H1 (cell line): ENCODE measurements around the gene MRPS12. TPM values are rescaled to one million over a fixed set of nuclear protein-coding genes. Genes with fewer than 3 reads are reported as not detected.

Experiments
- CTCF ChIA-PET: fragments of 300-600 bp; sonication (Branson Sonifier 250); formaldehyde crosslinking; loops from one replicate; lab custom pipeline; 2021; ENCODE audit not compliant: partially characterized antibody; lab: Charles Lee
- POLR2A ChIA-PET: fragments of 300-600 bp; sonication (Branson Sonifier 250); formaldehyde crosslinking; loops from one replicate; lab custom pipeline; 2021; ENCODE audit warnings: inconsistent platforms; ENCODE audit not compliant: partially characterized antibody; lab: Charles Lee
- DNase-seq, 2 experiments: peaks; one replicate each; pipeline versions ENCODE4 v3.0.0 to v3.0.0-alpha.2; 2010 to 2022; ENCODE audit warnings: low spot score in 2 of 2, low read depth in 1 of 2, mixed read lengths in 1 of 2
- FAIRE-seq: peaks from 2 replicates; lab custom pipeline; 2011; peaks lifted over from hg19 to GRCh38; lab: Jason Lieb, UNC
- H2AFZ ChIP-seq: 2 replicates; pipeline ENCODE4 v1.8.1; 2012; ENCODE audit warnings: low read length, inconsistent platforms
- H2AK5ac ChIP-seq: 2 replicates; pipeline ENCODE4 v1.6.1; 2013; ENCODE audit warnings: low read depth, low read length
- H2BK120ac ChIP-seq: replicated peaks from 2 replicates; pipeline ENCODE3; 2013; ENCODE audit warnings: low read depth, low read length, inconsistent platforms
- H2BK12ac ChIP-seq: 2 replicates; pipeline ENCODE4 v1.6.1; 2013; ENCODE audit warnings: low read depth, low read length
- H2BK15ac ChIP-seq: 2 replicates; pipeline ENCODE4 v1.6.1; 2013; ENCODE audit warnings: low read length
- H2BK20ac ChIP-seq: 2 replicates; pipeline ENCODE4 v1.6.1; 2013; ENCODE audit warnings: low read length
- H2BK5ac ChIP-seq: 2 replicates; pipeline ENCODE4 v1.6.1; 2013; ENCODE audit warnings: low read depth, low read length
- H3K14ac ChIP-seq: 2 replicates; pipeline ENCODE4 v1.6.1; 2013; ENCODE audit warnings: inconsistent platforms; ENCODE audit not compliant: insufficient read length
- H3K18ac ChIP-seq: 2 replicates; pipeline ENCODE4 v1.6.1; 2013; ENCODE audit warnings: low read length; ENCODE audit errors: extremely low read depth
- H3K23ac ChIP-seq: 2 replicates; pipeline ENCODE4 v1.6.1; 2013; ENCODE audit warnings: inconsistent platforms; ENCODE audit not compliant: insufficient read length
- H3K23me2 ChIP-seq: 2 replicates; pipeline ENCODE4 v1.6.1; 2013; ENCODE audit warnings: low read depth, low read length
- H3K27ac ChIP-seq: 2 replicates; pipeline ENCODE4 v1.6.1; 2011; ENCODE audit warnings: low read depth, low read length, inconsistent platforms
- H3K27me3 ChIP-seq, 4 experiments: replicated peaks in 1 of 4; 1 replicate in 1 of 4; 2 replicates in 3 of 4; pipeline versions ENCODE4 v1.6.1 to v1.8.1; 2011 to 2013; ENCODE audit warnings: low read length in 3 of 4, mild to moderate bottlenecking in 3 of 4, inconsistent platforms in 2 of 4, mixed read lengths in 2 of 4, moderate library complexity in 1 of 4; ENCODE audit not compliant: control insufficient read depth in 3 of 4, insufficient read depth in 3 of 4; ENCODE audit errors: extremely low read depth in 1 of 4
- H3K36me3 ChIP-seq, 4 experiments: 2 replicates each; pipeline versions ENCODE4 v1.6.1 to v1.8.1; 2011 to 2013; ENCODE audit warnings: mild to moderate bottlenecking in 4 of 4, low read length in 3 of 4, moderate library complexity in 2 of 4, control low read depth in 1 of 4, inconsistent platforms in 1 of 4; ENCODE audit not compliant: insufficient read depth in 4 of 4, control insufficient read depth in 2 of 4
- H3K4ac ChIP-seq: replicated peaks from 2 replicates; pipeline ENCODE3; 2013; ENCODE audit warnings: low read length, low read depth, mixed read lengths, inconsistent platforms; ENCODE audit not compliant: insufficient read length
- H3K4me1 ChIP-seq, 4 experiments: replicated peaks in 1 of 4; 1 replicate in 1 of 4; 2 replicates in 3 of 4; pipeline versions ENCODE4 v1.6.1 to v1.8.1; 2011 to 2013; ENCODE audit warnings: low read length in 3 of 4, inconsistent platforms in 2 of 4, mixed read lengths in 1 of 4; ENCODE audit not compliant: insufficient read depth in 4 of 4, control insufficient read depth in 3 of 4
- H3K4me2 ChIP-seq, 2 experiments: 2 replicates each; pipeline versions ENCODE4 v1.6.1 to v1.8.1; 2011 to 2013; ENCODE audit warnings: low read depth in 2 of 2, low read length in 2 of 2, control low read depth in 1 of 2, inconsistent platforms in 1 of 2, mild to moderate bottlenecking in 1 of 2; ENCODE audit not compliant: insufficient read depth in 1 of 2
- H3K4me3 ChIP-seq, 4 experiments: fragments of 200-600, 300-600 bp in 1 of 4; sonication (generic), shearing (Covaris generic), sonication (Bioruptor Twin) in 1 of 4; 2 replicates each; pipeline versions ENCODE4 v1.5.1 to v1.8.1; 2011 to 2016; ENCODE audit warnings: low read length in 4 of 4, low read depth in 3 of 4, control low read depth in 2 of 4, inconsistent platforms in 2 of 4, mild to moderate bottlenecking in 2 of 4, mixed read lengths in 1 of 4, moderate library complexity in 1 of 4; ENCODE audit not compliant: insufficient read depth in 2 of 4; ENCODE audit errors: extremely low read depth in 1 of 4
- H3K56ac ChIP-seq: replicated peaks from 2 replicates; pipeline ENCODE3; 2013; ENCODE audit warnings: low read depth, mild to moderate bottlenecking, mixed read lengths, low read length, inconsistent platforms; ENCODE audit not compliant: insufficient read length
- H3K79me1 ChIP-seq: 2 replicates; pipeline ENCODE4 v1.6.1; 2013; ENCODE audit warnings: low read depth, low read length, control low read depth
- H3K79me2 ChIP-seq, 2 experiments: 2 replicates each; pipeline versions ENCODE4 v1.6.1 to v1.8.1; 2012 to 2013; ENCODE audit warnings: low read length in 2 of 2, mild to moderate bottlenecking in 2 of 2, inconsistent platforms in 1 of 2; ENCODE audit not compliant: insufficient read depth in 2 of 2, control insufficient read depth in 1 of 2
- H3K9ac ChIP-seq, 4 experiments: replicated peaks in 1 of 4; 1 replicate in 1 of 4; 2 replicates in 3 of 4; pipeline versions ENCODE4 v1.6.1 to v1.8.1; 2011 to 2013; ENCODE audit warnings: low read depth in 3 of 4, low read length in 3 of 4, control low read depth in 2 of 4, mild to moderate bottlenecking in 2 of 4, moderate library complexity in 2 of 4, inconsistent platforms in 1 of 4; ENCODE audit errors: extremely low read depth in 1 of 4
- H3K9me3 ChIP-seq, 2 experiments: 2 replicates each; pipeline versions ENCODE4 v1.6.1 to v1.8.1; 2012 to 2013; ENCODE audit warnings: mild to moderate bottlenecking in 2 of 2, moderate library complexity in 2 of 2, control low read depth in 1 of 2, inconsistent platforms in 1 of 2, low read depth in 1 of 2, low read length in 1 of 2, mixed read lengths in 1 of 2; ENCODE audit not compliant: insufficient read depth in 2 of 2
- H4K20me1 ChIP-seq, 2 experiments: replicated peaks in 1 of 2; 2 replicates each; pipeline versions ENCODE3 to v1.8.1; 2011 to 2013; ENCODE audit warnings: inconsistent platforms in 2 of 2, low read length in 2 of 2, mild to moderate bottlenecking in 1 of 2; ENCODE audit not compliant: insufficient read depth in 2 of 2, control insufficient read depth in 1 of 2
- H4K5ac ChIP-seq: 2 replicates; pipeline ENCODE4 v1.6.1; 2013; ENCODE audit warnings: low read length, low read depth, mixed read lengths, inconsistent platforms; ENCODE audit not compliant: insufficient read length
- H4K8ac ChIP-seq: 2 replicates; pipeline ENCODE4 v1.8.0; 2013; ENCODE audit warnings: mild to moderate bottlenecking, moderate library complexity, low read length, inconsistent platforms; ENCODE audit not compliant: insufficient read depth; ENCODE audit errors: extremely low read depth
- H4K91ac ChIP-seq: replicated peaks from 2 replicates; pipeline ENCODE3; 2013; ENCODE audit warnings: low read length, mixed read lengths, inconsistent platforms; ENCODE audit not compliant: insufficient read length
- RXRA ChIP-seq: IDR thresholded peaks from 2 replicates; pipeline ENCODE4 v1.6.1; 2011; ENCODE audit warnings: low read depth, mild to moderate bottlenecking, low read length, moderate library complexity; ENCODE audit not compliant: insufficient read depth
- WGBS, 2 experiments: shearing (Covaris generic) in 1 of 2; methylation state at CpG; one replicate each; pipeline versions ENCODE4 v1.1.6 to v1.1.7; 2013 to 2015; ENCODE audit warnings: low lambda C conversion rate in 2 of 2, mixed read lengths in 2 of 2, inconsistent platforms in 1 of 2, low coverage in 1 of 2, missing lambda C conversion rate in 1 of 2; ENCODE audit not compliant: insufficient replicate concordance in 2 of 2, insufficient coverage in 1 of 2, insufficient read length in 1 of 2; ENCODE audit errors: extremely low coverage in 1 of 2, missing lambda C conversion rate in 1 of 2; 5-methylcytosine and 5-hydroxymethylcytosine counted together
- polyA plus RNA-seq, 7 experiments: library from polyadenylated mRNA; depleted of rRNA in 3 of 7; stranded (reverse) in 5 of 7; unstranded in 2 of 7; fragments of >200 nt in 5 of 7; fragments of 200-250 nt in 2 of 7; gene quantifications; 1 replicate in 5 of 7; 2 replicates in 1 of 7; 4 replicates in 1 of 7; pipeline versions ENCODE4 v1.2.1 to v1.2.3, GENCODE V29; 2011 to 2013; ENCODE audit warnings: missing spikeins in 2 of 7, mixed read lengths in 2 of 7
- total RNA-seq: library from RNA; stranded (reverse); fragmentation: NEBNext Ultra II Directional; extraction: Animal tissue kit (Norgen Biotek cat#: 25700); gene quantifications from 2 replicates; pipeline ENCODE4 v1.2.1, GENCODE V29; 2021

Gene MRPS12
- total and polyA plus RNA-seq, 2 of the 8 experiments (the other 6 are each of a cell fraction or from before 2014, with no cell fraction given): 79.0 to 175 TPM

GRCh38 chr19:38974624-38975213, 44.0 kb downstream of the MRPS12 start:
- Histone ChIP-seq H3K4me3 (peak overlapping the region; percentile 48 to 82 (median 74)), H3K36me3 (peaks cover 0 to 4% (median 0%) of the 10 kb centered on the region in 4 experiments; a peak in 2 of 8 replicates), H3K14ac (no peak overlapping the region), H4K5ac (no peak overlapping the region), H2BK5ac (no peak overlapping the region), H2BK12ac (no peak overlapping the region), H2BK20ac (no peak overlapping the region), H2BK15ac (no peak overlapping the region), H3K4me1 (peaks cover 0 to 7% (median 3%) of the 10 kb centered on the region in 4 experiments; a peak in 3 of 7 replicates), H3K4ac (no peak overlapping the region), H3K79me2 (peaks cover 0 to 5% of the 10 kb centered on the region in 2 experiments; a peak in 1 of 4 replicates), H3K23me2 (peaks cover 6% of the 10 kb centered on the region; the same call in 1 of the 2 replicates), H2AFZ (no peak overlapping the region), H2AK5ac (no peak overlapping the region), H3K56ac (no peak overlapping the region), H3K27me3 (0 out of 7 replicates have a peak, but pooled peaks cover 0 to 3% (median 0%) of the 10 kb centered on the region in 4 experiments), H4K20me1 (peaks cover 0 to 1% of the 10 kb centered on the region in 2 experiments), H3K4me2 (peak overlapping the region; percentile 66 to 88), H4K91ac (no peak overlapping the region), H3K79me1 (no peaks in the 10 kb centered on the region), H3K9me3 (no peaks in the 10 kb centered on the region), H3K9ac (peak overlapping the region in 3 of 4 experiments; percentile 49 to 58 (median 53); a peak in 6 of 7 replicates), H2BK120ac (no peak overlapping the region), H3K27ac (no peak overlapping the region; the same call in 1 of the 2 replicates), H3K18ac (peak overlapping the region; percentile 94; the same call in 1 of the 2 replicates), H4K8ac (peak overlapping the region; percentile 54; the same call in 1 of the 2 replicates), H3K23ac (no peak overlapping the region)
- no peak for DNase-seq
- WGBS, 2 experiments: 32% methylated on average over 19 of the region's 19 CpGs; no CpG with 5 or more reads in 1 of the 2 experiments
- ChIA-PET POLR2A (interaction anchor here (1.6 to 2.1 kb wide), 5 partner anchors 11 to 150 kb away, joined by 3 to 11 read pairs (median 4); partner anchors contain the start of genes FBXO27 and PAK4), CTCF (interaction anchor here (0.6 to 4.1 kb wide), 8 partner anchors 13 to 235 kb away, joined by 3 to 15 read pairs (median 6); no protein-coding TSS in a partner anchor)
- no peak for FAIRE-seq
- TF ChIP-seq RXRA: no peak
